GM19099 (cell line): ENCODE measurements around the gene HES4.
A peak's percentile ranks its signal among the peaks of the same experiment; 100 is the strongest.

Experiments
- POLR2A ChIP-seq: IDR thresholded peaks from 3 replicates; pipeline ENCODE4 v1.6.1; 2011; ENCODE audit warnings: low read depth; ENCODE audit not compliant: insufficient read length; ENCODE audit errors: extremely low read depth

The HES4 gene

DNA sequence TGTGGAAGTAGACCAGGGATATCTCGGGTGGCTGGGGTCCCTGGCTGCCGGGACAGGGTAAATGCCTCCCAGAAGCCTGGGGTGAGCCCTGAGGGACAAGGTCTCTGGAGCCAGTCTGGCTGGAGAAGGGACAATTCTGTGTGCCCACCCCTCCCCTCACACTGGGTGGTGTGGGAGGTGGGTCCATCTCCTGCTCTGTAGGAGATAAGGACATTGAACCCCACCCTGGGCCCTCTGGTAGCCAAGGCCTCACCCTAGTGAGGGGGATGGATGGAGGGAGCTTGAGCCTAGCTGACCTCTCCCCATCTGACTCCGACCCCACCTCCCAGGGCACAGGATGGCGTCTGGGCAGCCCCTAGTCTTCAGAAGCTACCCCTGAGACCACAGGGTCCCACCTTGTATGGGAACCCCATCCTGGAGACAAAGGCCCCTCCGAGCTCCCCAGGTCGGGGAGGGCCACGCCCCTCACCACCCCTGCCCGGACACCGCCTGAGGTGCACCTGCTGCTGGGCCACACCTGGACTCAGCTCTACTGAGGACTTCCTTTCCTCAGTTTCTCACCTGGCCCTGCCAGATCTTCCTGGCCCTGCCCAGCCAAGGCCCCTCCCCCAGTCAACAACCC is 24.4 kb upstream of the HES4 start:
- no peak for TF ChIP-seq POLR2A

DNA sequence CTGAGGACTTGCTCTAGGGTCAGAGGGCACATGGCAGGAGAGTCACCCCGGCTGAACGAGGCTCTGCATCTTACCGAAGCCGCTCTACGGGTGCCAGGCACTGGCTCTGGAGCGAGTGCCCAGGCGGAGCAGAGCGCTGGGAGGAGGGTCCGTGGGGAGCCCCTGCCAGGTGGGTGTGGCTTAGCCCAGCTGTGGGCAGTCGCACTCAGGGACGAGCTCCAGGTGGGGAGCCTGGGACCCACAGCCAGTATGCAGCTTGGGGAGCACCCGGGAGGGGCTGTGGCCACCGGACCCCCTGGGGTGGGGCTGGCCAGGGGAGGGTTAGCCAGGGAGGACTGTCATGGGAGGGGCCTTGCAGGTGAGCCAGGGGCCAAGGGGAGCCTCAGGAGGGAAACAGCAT is 23.8 kb upstream of the HES4 start:
- TF ChIP-seq POLR2A = no peak

DNA sequence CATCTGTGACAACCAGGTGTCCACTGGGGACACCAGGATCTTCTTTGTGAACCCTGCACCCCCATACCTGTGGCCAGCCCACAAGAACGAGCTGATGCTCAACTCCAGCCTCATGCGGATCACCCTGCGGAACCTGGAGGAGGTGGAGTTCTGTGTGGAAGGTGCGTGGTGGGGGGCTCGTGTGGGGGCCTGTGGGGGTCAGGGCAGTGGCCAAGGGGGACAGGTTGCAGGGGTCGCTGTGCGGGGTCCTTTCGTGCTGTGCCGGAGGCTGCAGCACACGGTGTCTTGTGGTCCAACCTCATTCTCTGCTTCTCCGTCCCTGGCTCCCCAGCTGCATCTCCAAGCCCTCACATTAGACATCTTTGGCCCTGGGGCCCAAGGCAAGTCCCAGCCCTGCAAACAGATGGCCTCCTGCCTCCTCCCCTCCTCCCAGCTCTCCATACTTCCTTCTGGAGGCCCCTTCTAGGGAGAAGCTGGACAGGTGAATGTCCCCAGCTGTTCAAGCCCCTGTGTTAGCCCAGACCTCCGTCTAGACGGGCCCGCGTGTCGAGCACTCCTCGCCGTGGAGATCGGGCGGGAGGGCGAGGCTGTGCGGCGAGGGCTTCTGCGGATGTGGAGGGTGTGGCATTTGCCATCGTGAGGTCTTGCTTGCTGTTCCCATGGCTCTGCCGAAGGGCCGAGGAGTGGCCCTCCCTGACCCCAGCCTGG is 22.6 kb upstream of the HES4 start:
- TF ChIP-seq POLR2A = no peak

DNA sequence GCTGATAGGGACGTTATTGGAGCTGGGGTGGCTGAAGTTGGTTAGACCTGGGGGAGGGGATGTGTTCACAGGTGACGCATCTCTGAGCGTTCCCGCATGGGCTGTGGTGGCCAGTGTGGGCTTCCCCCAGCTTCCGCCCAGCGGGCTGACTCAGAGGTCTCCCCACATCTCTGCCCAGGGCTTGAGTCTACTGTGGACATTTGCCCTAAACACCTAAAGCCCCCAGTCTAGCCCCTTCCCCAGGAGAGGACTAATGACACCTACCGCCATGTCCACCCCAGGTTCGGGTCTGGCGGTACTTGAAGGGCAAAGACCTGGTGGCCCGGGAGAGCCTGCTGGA is 22.0 kb upstream of the HES4 start:
- no peak for TF ChIP-seq POLR2A

DNA sequence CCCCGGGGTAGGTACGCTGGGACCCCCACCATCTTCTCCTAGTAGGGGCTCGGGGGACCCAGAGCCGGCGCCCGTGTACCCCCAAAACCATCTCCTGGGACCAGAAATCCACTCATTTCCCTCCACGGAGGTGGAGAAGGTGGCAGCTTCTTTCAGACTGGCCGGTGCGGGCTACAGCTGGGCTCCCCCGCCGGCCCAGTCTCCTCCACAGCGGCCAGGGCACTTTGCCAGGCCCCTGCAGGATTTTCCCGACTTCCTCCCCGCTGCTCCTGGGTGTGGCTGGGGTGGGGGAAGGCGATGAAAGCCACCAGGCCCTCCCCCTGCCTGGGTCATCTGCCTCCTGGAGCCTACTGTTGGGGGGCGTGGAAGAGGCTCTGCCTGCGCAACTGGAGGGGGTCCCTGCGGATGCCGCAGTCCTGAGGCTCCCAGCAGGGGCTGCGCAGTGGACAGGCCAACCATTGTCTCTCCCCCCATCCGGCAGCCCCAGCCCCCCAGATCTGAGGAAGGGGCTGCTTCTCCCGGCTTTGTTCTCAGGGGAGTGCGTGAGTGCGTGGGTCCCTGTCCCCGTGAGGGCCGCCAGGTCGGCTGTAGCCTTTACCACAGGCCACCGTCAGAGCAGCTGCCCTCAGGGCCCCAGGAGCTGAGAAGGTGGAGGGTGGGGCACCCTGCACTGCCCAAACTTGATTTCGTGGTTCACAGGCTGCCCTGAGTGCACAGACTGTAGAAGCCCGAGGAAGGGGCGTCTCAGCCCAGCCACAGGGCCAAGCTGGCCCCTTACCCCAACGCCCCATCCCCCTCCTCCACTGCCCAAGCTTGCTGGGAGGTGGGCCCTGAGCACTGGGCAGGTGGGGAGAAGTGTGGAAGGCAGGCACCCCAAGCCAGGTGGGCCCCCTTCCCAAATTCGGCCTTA is 21.4 kb upstream of the HES4 start:
- no peak for TF ChIP-seq POLR2A

DNA sequence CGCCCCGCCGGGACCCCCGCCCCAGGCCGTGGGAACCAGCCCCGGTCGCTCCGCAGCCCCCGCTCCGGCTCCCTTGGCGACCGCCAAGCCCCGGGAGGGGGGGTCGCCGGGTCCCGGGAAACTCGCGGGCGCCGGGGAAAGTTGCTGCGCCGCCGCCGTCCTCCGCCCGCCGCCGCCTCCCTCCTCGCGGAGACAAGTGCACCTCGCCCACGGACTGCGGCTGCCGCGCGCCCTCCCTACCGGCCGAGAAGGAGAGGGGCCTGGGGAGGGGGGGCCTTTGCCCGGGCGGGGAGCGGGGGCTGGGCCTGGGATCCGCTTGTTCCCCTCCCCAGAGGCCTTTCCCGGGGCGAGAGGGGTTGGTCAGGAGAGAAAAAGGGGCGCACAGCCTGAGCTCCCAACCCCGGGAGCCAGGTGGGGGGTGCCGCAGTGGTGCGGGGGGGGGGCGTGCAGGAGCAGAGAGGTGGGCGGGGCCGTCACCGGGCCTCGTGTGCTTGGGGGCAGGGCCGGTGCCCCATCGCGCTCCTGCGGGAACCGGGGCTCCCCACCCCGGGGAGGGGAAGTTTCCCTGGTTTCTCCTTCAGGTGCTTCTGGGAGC is 20.6 kb upstream of the HES4 start:
- TF ChIP-seq POLR2A = no peak

DNA sequence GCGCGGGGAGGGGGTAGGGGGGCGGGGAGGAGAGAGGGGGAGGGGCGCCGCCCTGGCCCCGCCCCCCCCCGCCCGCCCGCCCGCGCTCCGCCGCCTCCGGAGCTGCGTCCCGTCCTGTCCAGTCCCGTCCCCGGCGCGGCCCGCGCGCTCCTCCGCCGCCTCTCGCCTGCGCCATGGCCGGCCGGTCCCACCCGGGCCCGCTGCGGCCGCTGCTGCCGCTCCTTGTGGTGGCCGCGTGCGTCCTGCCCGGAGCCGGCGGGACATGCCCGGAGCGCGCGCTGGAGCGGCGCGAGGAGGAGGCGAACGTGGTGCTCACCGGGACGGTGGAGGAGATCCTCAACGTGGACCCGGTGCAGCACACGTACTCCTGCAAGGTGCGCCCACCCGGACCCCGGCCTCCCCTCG is 20.1 kb upstream of the HES4 start, which contains the start of gene AGRN:
AGRN (plus strand) TSS at position 121 of the 405 bp plus-strand sequence; CDS start at position 174, 53 bp downstream.
- TF ChIP-seq POLR2A = no peak

DNA sequence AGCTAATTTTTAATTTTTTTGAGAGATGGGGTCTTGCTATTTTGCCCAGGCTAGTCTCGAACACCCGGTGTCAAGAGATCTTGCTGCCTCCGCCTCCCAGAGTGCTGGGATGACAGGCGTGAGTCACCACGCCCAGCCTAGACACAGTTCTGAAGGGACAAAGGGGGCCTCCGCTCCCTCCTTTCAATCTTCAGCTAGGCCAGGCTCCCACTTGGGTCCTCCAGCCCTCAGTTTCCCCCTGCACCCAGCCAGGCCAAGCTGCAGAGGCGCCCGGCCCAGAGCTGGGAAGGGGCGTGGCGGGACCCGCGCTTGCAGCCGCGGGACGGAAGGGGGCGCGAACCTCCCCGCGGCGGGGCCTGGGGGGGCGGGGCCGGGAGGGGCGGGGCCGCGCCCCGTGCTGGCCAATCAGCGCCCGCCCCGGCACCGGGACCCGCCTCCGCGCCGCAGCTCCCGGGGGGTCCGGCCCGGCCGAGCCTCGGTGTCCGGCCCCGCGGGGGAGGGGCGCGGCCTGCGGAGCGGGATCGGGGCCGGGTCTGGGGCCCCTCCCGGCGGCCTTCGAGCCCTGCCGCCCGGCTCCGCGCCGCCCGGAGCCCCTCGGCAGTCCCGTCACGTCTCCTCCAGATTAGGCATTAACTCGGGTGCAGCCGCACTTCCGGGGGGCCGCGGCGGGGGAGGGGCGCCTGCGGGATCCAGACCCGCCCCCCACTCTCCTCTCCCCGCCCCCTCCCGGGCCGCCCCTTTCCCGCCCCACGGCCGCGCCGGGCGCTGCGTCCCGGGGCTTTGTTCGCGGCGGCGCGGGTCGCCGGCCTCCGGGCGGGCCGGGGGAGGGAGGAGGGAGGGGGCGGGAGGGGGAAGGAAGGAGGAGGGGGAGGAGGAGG is 19.5 kb upstream of the HES4 start:
- TF ChIP-seq POLR2A = peak; percentile 52

DNA sequence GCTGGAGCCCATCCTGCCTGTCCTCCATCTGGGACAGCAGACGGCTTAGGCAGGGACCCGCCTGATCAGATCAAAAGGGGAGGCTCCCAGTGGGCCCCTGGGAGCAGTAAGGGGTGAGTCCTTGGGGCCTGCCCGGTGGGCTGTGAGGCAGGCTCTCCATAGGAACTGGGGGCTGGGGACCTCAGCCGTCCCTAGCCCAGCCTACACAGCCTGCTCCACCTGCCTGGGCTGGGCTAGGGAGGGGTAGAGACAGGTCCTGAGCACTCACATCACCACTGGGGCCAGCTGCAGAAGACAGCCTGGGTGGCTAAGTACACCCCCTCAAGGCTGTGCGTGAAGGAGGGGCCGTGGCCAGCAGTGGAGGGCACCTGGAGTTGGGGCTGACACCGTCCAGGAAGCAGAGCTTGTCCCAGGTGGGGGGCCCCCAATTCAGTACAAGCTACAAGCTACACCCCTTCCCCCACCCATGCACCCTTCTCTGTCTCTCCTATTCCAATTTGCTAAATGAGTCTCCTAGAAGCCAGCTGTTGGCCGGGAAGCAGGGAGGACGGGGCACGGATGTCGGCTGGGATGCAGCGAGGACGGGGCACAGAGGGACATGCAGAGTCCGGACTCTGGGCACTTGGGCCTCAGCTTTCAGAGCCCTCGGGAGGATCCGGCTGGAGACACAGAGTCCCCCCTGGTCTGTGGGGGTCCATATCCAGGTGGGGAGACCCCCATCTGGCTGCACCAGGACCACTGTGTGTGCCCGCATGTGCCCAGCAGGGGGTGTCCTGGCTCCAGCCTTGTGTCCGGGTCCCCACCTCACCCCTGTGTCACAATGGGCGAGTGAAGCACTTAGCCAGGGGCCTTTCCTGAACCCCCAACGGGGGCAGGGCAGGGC is 15.1 kb upstream of the HES4 start:
- peak; percentile 25 for TF ChIP-seq POLR2A

DNA sequence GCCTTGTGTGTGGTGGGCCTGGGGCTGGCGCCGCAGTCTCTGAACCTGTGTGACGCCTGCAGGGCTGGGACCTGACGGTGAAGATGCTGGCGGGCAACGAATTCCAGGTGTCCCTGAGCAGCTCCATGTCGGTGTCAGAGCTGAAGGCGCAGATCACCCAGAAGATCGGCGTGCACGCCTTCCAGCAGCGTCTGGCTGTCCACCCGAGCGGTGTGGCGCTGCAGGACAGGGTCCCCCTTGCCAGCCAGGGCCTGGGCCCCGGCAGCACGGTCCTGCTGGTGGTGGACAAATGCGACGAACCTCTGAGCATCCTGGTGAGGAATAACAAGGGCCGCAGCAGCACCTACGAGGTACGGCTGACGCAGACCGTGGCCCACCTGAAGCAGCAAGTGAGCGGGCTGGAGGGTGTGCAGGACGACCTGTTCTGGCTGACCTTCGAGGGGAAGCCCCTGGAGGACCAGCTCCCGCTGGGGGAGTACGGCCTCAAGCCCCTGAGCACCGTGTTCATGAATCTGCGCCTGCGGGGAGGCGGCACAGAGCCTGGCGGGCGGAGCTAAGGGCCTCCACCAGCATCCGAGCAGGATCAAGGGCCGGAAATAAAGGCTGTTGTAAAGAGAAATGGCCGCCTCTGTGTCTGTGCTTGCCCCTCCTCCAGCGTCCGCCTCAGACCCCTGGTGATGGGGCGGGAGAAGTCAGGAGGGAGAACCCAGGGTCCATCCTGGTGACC is 14.2 kb upstream of the HES4 start:
- TF ChIP-seq POLR2A = peak; percentile 46

DNA sequence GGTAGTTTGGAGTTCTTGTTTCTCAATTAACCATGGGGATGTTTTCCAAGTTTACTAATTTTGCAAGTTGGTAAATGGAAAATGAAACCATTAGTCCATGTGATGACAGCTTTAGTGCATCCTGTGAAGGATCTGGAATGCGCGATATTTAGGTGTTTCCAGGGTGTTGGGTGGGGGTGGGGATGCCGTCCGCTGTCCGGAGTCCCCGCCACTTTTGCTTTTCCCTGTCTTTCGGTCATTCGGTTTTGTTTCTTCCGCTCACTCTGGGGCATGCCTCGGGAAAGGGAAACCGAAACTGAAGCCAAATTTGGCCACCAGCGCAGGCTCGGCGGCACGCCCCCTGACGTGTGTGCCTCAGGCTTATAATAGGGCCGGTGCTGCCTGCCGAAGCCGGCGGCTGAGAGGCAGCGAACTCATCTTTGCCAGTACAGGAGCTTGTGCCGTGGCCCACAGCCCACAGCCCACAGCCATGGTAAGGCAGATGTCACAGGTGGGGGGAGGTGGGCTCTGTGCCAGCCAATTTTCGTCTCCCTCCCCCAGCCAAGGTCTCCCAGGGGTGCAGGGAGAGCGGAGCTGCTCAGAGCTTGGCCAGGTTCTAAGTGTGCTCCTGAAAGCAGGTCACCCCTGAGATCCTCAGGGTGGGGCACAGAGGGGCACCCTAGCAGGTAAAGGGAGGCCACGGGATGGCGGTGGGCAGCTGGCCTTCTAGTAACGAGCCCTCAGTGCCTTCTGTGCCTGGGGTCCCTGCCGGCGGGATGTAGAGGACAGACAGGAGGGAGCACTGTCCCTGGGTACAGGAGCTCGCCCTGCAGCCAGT is 13.4 kb upstream of the HES4 start, which contains the start of gene ISG15:
ISG15 (plus strand) TSS at position 393 of the 817 bp plus-strand sequence; CDS start at position 470, 77 bp downstream.
- TF ChIP-seq POLR2A = peak; percentile 98
